RWPE2 (cell line): ENCODE data around the gene MAPK7.

Experiments used
- ATAC-seq: fragments of 200-7000 bp; cut with Tn5 transposase; 3 replicates; pipeline ENCODE4 v1.9.1; 2021; ENCODE audit warnings: low read depth
- DNase-seq: peaks from one replicate; pipeline ENCODE4 v3.0.0-alpha.2; 2020; ENCODE audit warnings: low spot score
- H3K27ac ChIP-seq: fragments of 450-650 bp; 2 replicates; pipeline ENCODE4 v1.5.1; 2017; ENCODE audit warnings: mild to moderate bottlenecking; ENCODE audit not compliant: poor library complexity, severe bottlenecking
- H3K27me3 ChIP-seq: fragments of 250-450 bp; sonication (Bioruptor Pico); 2 replicates; pipeline ENCODE4 v1.5.1; 2021; ENCODE audit warnings: mild to moderate bottlenecking, moderate library complexity; ENCODE audit not compliant: insufficient read depth, poor library complexity, severe bottlenecking
- H3K36me3 ChIP-seq: fragments of 250-450 bp; sonication (Bioruptor Pico); 2 replicates; pipeline ENCODE4 v1.5.1; 2020; ENCODE audit warnings: low read depth, mild to moderate bottlenecking, moderate library complexity
- H3K4me1 ChIP-seq: fragments of 250-450 bp; sonication (Bioruptor Pico); 2 replicates; pipeline ENCODE4 v1.5.1; 2021; ENCODE audit warnings: mild to moderate bottlenecking, moderate library complexity; ENCODE audit not compliant: insufficient read depth, poor library complexity, severe bottlenecking
- H3K4me3 ChIP-seq: fragments of 250-450 bp; sonication (Bioruptor Pico); 2 replicates; pipeline ENCODE4 v1.5.1; 2021; ENCODE audit warnings: mild to moderate bottlenecking, moderate library complexity; ENCODE audit not compliant: severe bottlenecking
- H3K9me3 ChIP-seq: fragments of 250-450 bp; sonication (Bioruptor Pico); 2 replicates; pipeline ENCODE4 v1.5.1; 2021; ENCODE audit warnings: mild to moderate bottlenecking, moderate library complexity; ENCODE audit not compliant: severe bottlenecking
- CTCF ChIP-seq: fragments of 450-650 bp; IDR thresholded peaks from one replicate; pipeline ENCODE4 v1.5.1; 2017; ENCODE audit warnings: mild to moderate bottlenecking, moderate library complexity; ENCODE audit not compliant: poor library complexity, severe bottlenecking

Gene MAPK7

DNA sequence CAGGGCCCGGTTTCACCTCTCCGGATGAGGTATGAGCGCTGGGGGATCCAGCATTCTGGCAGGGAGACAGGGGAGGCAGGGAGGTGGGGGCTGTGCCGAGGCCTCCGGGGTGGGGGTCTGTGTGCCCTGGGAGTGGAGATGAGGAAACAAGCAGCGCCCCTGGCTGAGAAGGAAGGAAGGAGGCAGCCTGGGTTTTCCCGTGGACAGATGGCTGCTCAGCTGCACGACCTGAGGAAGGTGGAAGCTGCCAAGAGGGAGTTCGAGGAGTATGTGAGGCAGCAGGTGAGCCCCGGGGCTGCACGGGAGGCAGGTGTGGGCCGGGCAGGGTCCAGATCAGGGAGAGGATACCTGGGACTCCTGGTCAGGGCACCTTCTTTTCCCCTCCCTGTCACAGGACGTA lies 37.0 kb downstream of the MAPK7 start:
- Histone ChIP-seq H3K36me3 (no peaks in the 10 kb centered on the region), H3K27me3 (no peaks in the 10 kb centered on the region), H3K4me3 (no peak overlapping the region), H3K4me1 (no peaks in the 10 kb centered on the region), H3K9me3 (no peaks in the 10 kb centered on the region), H3K27ac (no peak overlapping the region)
- no peak for DNase-seq
- no peak for ATAC-seq
- no peak for TF ChIP-seq CTCF

GRCh38 chr17:19415806-19416775 lies 37.8 kb downstream of the MAPK7 start:
- ATAC-seq (no peak), DNase-seq (no peak)
- H3K9me3 ChIP-seq: no peaks in the 10 kb centered on the region
- no peaks in the 10 kb centered on the region for H3K27me3 ChIP-seq
- H3K4me1 ChIP-seq: no peaks in the 10 kb centered on the region
- H3K36me3 ChIP-seq: no peaks in the 10 kb centered on the region
- no peak overlapping the region for H3K4me3 ChIP-seq
- no peak for TF ChIP-seq CTCF
- no peak overlapping the region for H3K27ac ChIP-seq

GRCh38 chr17:19417611-19418010 lies 39.3 kb downstream of the MAPK7 start:
- H3K4me3 ChIP-seq: no peak overlapping the region
- no peaks in the 10 kb centered on the region for H3K36me3 ChIP-seq
- H3K4me1 ChIP-seq: no peaks in the 10 kb centered on the region
- DNase-seq (no peak), ATAC-seq (no peak)
- no peaks in the 10 kb centered on the region for H3K27me3 ChIP-seq
- H3K27ac ChIP-seq: no peak overlapping the region
- TF ChIP-seq CTCF: no peak
- no peaks in the 10 kb centered on the region for H3K9me3 ChIP-seq

GRCh38 chr17:19418251-19418992 lies 40.1 kb downstream of the MAPK7 start:
- Histone ChIP-seq H3K36me3 (no peaks in the 10 kb centered on the region), H3K4me3 (no peak overlapping the region), H3K9me3 (no peaks in the 10 kb centered on the region), H3K27ac (no peak overlapping the region), H3K27me3 (no peaks in the 10 kb centered on the region), H3K4me1 (no peaks in the 10 kb centered on the region)
- DNase-seq (no peak), ATAC-seq (peak; percentile 44; the same call in 1 of the 3 replicates)
- TF ChIP-seq CTCF: no peak
